ENCODE data around the gene IMMP2L.

DNA sequence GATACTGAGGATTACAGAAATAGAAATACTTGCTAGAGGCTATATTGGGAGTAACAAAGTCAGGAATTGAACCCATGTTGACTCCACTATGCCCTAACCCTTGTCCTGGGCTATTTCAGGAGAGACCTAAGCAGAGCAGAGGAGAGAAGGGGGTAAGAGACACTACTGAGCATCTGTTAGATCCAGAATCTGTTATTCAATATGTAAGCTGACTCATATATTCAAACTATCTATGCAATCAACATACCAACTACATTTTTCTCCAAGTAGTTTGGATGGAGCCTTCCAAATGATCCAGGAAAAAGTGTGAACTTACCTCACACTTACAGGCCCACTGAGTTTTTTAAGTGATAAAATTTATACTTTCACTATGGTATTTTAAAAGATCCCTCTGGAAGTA lies 216.1 kb downstream of the IMMP2L start:
- TF ChIP-seq, protein P1, sequence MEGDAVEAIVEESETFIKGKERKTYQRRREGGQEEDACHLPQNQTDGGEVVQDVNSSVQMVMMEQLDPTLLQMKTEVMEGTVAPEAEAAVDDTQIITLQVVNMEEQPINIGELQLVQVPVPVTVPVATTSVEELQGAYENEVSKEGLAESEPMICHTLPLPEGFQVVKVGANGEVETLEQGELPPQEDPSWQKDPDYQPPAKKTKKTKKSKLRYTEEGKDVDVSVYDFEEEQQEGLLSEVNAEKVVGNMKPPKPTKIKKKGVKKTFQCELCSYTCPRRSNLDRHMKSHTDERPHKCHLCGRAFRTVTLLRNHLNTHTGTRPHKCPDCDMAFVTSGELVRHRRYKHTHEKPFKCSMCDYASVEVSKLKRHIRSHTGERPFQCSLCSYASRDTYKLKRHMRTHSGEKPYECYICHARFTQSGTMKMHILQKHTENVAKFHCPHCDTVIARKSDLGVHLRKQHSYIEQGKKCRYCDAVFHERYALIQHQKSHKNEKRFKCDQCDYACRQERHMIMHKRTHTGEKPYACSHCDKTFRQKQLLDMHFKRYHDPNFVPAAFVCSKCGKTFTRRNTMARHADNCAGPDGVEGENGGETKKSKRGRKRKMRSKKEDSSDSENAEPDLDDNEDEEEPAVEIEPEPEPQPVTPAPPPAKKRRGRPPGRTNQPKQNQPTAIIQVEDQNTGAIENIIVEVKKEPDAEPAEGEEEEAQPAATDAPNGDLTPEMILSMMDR (IDR thresholded peaks at IDR 0.05): no peak
- TF ChIP-seq TAF1 (IDR thresholded peaks at IDR 0.05; ENCODE audit: borderline replicate concordance, low read depth, low read length): no peak
- TF ChIP-seq GABPA (IDR thresholded peaks at IDR 0.05; ENCODE audit: low read depth): no peak
- TF ChIP-seq JUND (IDR thresholded peaks at IDR 0.05): no peak
- no peak for TF ChIP-seq EP300 (IDR thresholded peaks at IDR 0.05; ENCODE audit: borderline replicate concordance in 1 of 2, low read depth in 1 of 2, low read length in 1 of 2)
- TF ChIP-seq, protein P2, sequence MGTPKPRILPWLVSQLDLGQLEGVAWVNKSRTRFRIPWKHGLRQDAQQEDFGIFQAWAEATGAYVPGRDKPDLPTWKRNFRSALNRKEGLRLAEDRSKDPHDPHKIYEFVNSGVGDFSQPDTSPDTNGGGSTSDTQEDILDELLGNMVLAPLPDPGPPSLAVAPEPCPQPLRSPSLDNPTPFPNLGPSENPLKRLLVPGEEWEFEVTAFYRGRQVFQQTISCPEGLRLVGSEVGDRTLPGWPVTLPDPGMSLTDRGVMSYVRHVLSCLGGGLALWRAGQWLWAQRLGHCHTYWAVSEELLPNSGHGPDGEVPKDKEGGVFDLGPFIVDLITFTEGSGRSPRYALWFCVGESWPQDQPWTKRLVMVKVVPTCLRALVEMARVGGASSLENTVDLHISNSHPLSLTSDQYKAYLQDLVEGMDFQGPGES (IDR thresholded peaks at IDR 0.05; ENCODE audit: low read depth, low read length): no peak
- TF ChIP-seq, protein P3, sequence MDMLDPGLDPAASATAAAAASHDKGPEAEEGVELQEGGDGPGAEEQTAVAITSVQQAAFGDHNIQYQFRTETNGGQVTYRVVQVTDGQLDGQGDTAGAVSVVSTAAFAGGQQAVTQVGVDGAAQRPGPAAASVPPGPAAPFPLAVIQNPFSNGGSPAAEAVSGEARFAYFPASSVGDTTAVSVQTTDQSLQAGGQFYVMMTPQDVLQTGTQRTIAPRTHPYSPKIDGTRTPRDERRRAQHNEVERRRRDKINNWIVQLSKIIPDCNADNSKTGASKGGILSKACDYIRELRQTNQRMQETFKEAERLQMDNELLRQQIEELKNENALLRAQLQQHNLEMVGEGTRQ (IDR thresholded peaks at IDR 0.05; ENCODE audit: borderline replicate concordance, low read depth, low read length): no peak
- TF ChIP-seq, protein P4, sequence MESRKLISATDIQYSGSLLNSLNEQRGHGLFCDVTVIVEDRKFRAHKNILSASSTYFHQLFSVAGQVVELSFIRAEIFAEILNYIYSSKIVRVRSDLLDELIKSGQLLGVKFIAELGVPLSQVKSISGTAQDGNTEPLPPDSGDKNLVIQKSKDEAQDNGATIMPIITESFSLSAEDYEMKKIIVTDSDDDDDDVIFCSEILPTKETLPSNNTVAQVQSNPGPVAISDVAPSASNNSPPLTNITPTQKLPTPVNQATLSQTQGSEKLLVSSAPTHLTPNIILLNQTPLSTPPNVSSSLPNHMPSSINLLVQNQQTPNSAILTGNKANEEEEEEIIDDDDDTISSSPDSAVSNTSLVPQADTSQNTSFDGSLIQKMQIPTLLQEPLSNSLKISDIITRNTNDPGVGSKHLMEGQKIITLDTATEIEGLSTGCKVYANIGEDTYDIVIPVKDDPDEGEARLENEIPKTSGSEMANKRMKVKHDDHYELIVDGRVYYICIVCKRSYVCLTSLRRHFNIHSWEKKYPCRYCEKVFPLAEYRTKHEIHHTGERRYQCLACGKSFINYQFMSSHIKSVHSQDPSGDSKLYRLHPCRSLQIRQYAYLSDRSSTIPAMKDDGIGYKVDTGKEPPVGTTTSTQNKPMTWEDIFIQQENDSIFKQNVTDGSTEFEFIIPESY (IDR thresholded peaks at IDR 0.05; ENCODE audit: borderline replicate concordance, low read depth): no peak
- TF ChIP-seq, protein P5, sequence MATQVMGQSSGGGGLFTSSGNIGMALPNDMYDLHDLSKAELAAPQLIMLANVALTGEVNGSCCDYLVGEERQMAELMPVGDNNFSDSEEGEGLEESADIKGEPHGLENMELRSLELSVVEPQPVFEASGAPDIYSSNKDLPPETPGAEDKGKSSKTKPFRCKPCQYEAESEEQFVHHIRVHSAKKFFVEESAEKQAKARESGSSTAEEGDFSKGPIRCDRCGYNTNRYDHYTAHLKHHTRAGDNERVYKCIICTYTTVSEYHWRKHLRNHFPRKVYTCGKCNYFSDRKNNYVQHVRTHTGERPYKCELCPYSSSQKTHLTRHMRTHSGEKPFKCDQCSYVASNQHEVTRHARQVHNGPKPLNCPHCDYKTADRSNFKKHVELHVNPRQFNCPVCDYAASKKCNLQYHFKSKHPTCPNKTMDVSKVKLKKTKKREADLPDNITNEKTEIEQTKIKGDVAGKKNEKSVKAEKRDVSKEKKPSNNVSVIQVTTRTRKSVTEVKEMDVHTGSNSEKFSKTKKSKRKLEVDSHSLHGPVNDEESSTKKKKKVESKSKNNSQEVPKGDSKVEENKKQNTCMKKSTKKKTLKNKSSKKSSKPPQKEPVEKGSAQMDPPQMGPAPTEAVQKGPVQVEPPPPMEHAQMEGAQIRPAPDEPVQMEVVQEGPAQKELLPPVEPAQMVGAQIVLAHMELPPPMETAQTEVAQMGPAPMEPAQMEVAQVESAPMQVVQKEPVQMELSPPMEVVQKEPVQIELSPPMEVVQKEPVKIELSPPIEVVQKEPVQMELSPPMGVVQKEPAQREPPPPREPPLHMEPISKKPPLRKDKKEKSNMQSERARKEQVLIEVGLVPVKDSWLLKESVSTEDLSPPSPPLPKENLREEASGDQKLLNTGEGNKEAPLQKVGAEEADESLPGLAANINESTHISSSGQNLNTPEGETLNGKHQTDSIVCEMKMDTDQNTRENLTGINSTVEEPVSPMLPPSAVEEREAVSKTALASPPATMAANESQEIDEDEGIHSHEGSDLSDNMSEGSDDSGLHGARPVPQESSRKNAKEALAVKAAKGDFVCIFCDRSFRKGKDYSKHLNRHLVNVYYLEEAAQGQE (IDR thresholded peaks at IDR 0.05; ENCODE audit: low read depth, low read length): no peak
- TF ChIP-seq RAD21 (IDR thresholded peaks at IDR 0.05; ENCODE audit: low read length): no peak
- no peak for TF ChIP-seq YY1 (IDR thresholded peaks at IDR 0.05; ENCODE audit: low read depth)
- TF ChIP-seq NRF1 (IDR thresholded peaks at IDR 0.05; ENCODE audit: low read depth, low read length): no peak

All from SK-N-SH (cell line).